GF-D8 (cell line): ENCODE measurements around the gene ATP8A1.
"Not testable (repeated sequence)": the region's sequence is repeated elsewhere in the genome, so short reads cannot be mapped to it uniquely, and the experiment has no call there.

ENCODE experiments used
- DNase-seq: peaks from one replicate; lab custom pipeline; 2025; lab: John Stamatoyannopoulos, UW

Gene ATP8A1

GRCh38 chr4:42501624-42502401 is 155.1 kb downstream of the ATP8A1 start:
- no peak for DNase-seq

DNA sequence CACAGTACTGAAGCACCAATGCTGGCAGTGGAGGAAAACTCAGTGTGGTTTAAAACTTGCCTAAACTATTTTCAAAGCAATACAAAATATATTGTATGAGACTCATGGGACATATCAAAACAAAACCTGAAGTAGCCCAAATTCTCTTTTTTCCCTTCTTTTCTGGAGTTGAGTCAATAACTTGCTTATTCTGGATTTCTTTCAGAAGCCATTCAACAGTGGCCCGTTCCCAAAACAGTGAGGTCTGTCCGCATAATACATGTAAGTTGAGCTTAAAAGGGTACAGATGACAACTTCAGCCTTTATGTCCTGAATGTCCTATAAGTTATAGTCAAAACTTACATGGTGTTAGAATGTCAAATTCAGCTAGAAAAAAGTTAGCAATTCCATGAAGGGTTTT is 158.9 kb downstream of the ATP8A1 start:
- DNase-seq = no peak

DNA sequence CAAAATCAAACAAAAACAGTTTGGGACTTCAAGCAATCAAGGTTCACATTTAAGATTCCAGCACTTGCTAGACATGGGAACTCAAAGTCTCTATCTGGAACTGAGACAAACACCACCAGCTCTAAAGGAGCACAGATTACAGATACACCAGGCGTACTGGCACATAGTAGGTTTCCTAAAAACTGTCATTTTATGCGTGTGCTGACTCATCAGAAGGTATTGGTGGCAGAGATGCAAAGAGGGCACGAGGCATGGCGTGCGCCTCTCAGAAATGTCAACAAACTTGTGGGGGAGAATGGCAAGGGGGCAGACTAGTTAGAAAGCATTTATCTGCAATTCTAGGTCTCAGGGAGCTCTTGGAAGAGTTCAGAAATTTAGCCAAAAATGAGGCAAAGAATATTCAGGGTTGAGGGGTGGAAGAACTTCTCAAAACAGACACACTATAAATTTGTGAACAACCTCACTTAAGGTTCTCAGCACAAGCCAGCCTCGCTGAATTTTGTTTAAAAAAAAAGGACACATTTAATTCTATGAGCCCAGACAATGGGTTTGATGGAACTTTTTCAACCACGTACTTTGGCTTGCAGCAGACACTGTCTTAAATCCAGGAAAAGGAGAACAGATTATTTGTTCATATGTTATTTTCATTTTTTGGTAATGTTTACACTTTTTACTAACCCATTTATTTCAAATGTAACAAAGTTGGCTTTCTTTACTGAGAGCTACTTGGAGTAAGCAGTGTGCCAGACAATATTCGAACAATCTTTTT is 159.6 kb downstream of the ATP8A1 start:
- no peak for DNase-seq

- DNase-seq = no peak
These were observed 163.9 kb downstream of the ATP8A1 start for GRCh38 chr4:42492962-42493361.

- no peak for DNase-seq
These were observed 166.9 kb downstream of the ATP8A1 start for GRCh38 chr4:42490015-42490414.

- no peak for DNase-seq
These were observed 167.8 kb downstream of the ATP8A1 start for GRCh38 chr4:42489095-42489494.

DNA sequence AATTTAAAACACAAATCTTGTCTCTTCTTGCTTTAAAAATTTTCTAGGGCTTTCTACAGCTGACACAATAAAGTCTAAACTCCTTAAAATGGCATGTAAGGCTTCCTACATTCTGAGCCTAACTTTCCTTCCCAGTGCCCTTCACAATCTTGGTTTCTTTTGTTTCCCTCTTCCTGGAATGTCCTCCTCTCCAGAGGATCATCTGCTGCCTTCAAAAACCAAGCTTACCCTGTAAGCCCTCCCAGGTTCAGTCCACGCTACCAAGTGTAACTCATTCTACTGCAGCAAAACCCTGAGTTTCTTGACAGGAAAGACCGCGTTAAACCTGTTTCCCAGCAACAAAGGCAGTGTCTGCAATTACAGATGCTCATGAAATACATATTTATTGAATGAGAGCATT is 168.4 kb downstream of the ATP8A1 start:
- no peak for DNase-seq

DNA sequence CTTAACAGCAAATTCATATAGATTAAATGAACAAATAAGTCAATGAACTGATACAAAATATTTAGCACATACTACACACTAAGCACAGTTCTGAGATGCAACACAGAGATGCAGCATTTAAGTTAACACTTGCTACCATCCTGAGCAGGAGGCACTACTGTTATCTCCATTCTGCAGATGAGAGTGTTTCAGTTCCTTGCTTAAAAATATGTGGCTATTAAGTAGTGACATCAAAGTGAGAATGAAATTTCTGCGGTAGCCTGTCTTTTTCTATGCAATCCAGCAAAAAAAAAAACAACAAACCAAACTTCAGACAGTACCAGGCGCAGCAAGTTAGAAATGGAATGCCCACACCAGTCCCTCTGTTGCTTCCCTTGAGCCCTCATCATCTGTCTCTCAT is 168.8 kb downstream of the ATP8A1 start:
- no peak for DNase-seq

GRCh38 chr4:42487230-42487629 is 169.7 kb downstream of the ATP8A1 start:
- DNase-seq = no peak

DNA sequence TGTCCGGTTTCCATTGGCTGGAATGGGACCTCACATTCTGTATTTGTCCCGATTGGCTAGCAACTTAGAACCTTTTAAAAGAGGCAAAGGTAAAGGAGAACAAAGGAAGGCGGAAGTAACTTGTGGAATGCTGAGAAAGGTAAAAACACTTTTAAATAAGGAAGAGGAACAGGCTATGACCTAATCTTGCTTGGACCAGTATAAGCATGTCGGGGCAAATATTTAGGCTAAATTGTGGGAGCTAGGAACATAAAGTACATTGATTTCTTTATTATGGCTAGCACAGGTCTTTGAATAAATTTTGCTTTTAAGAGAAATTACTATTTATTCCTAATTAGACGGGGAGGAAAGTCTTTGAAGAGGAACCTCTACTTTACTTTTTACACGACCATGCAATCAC is 170.7 kb downstream of the ATP8A1 start:
- DNase-seq = not testable (repeated sequence)

- no peak for DNase-seq
These were observed 172.3 kb downstream of the ATP8A1 start for GRCh38 chr4:42484630-42485029.

GRCh38 chr4:42483426-42484379 is 173.2 kb downstream of the ATP8A1 start:
- no peak for DNase-seq

DNA sequence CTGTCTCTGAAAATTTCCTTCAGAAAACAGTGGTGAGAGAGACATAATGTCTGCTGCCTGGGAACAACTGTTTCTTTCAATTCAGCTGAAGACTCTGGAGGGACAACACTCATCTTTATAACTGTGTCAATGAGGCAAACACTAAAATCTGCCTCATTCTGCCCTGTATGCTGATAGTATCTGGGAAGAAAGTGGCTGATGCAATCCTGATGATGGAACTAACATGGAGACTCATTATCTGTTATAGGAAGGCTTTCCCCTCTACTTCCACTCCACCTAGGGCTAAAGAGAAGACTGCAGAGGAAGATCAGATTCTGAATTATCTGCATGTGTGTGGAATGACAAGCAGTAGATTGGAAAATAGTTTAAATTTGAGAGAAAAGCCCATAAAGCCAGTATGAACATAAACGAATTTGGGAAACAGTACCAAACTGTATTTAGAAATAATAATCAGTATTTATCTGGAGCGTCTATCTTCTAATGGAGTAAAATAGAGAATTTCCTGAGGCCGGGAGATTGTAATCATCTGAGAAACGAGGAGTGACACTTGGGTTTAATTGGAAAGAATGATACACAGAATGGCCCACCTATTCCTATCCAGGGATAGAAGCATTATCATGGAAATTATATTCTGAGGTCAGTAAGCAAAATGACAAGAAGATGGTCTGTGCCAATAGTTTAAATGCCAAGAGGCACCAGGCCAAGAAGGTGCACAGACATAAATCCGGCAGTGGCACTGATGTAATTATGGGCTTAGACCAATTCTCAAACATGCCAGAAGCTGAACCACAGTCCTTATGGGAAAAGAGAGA is 174.2 kb downstream of the ATP8A1 start:
- no peak for DNase-seq

DNA sequence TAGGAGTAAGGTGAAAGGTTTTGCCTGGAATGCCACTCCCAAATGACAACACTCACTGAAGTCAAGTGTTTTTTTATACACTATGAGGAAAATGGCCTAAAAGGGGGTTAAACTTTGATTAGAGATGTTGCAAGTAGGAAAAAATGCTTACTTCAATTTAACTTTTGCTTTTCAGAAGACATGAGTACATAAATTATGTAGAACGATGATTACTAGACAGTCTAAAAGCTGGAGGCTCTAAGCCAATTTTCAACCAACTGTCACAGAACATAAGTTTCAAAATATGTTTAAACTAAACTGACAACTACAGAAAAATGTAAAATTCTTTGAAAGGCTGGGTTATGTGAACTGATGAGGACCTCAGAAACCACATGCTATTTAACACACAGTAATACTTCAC is 176.2 kb downstream of the ATP8A1 start:
- DNase-seq = no peak

GRCh38 chr4:42480281-42480680 is 176.6 kb downstream of the ATP8A1 start:
- no peak for DNase-seq

- no peak for DNase-seq
These were observed 178.0 kb downstream of the ATP8A1 start for GRCh38 chr4:42478946-42479345.

DNA sequence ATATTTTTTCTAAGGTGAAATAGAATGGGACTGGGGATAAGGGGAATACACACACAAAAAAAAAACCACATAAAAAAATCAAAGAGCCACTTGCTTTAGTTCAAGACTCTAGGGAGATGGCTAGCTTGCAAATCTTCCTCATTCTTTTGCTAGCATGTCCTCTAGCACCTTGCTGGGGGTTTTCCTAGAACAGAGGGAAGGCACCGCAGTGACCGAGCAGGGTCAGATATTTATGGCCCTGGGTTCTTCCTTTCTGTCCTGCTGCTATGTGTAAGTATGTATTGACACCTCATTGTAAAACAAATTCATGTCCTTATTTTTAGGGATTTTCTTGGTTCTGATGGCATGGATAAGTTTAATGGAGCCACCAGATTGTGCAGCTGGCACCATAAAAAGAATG is 178.4 kb downstream of the ATP8A1 start:
- no peak for DNase-seq

DNA sequence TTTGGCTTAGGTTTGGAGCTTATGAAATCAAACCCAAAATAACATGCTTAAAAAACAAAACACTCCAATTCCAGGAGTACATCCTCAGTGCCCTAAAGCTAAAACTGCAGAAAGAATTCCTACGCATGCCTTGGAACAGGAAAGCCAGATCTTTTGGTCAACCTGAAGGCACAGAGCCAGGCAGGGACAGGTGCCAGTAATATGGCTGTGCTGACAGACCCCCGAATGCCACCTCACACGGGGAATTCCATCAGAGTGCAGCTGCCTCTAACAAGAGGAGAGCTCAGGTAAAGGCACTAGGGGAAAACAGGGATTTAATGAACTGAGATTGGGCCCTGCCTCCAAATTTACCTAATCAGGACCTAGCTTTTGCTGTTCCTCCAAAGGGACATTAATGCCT is 182.5 kb downstream of the ATP8A1 start:
- DNase-seq = no peak

DNA sequence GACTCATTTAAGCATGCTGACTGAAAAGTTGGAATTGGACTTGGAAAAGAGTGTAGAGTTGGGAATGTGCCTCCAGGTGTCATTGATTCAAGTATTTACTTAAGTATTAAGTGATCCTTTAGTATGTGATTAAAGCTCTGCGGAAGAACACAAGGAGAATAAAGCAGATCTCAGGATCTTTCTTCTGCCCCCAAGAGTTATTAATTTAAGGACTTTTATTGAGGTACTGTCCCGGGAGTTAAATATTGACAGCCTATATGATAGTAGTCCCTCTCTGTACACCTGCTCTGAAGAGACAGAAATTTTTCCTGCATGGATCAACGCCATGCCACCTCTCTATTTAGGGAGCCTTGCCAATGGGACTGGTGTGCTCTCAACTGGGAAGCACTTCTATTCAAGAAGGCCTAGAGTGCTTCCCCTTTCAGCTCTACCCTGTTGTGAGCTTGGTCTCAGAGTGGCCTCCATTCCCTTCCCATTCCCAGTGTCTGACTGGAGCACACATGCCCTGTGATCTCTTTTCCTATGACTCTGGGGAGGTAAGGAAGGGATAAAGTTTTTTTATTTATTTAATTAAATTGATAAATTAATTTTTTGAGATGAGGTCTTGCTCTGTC is 183.7 kb downstream of the ATP8A1 start:
- no peak for DNase-seq

GRCh38 chr4:42471896-42472295 is 185.0 kb downstream of the ATP8A1 start:
- no peak for DNase-seq

DNA sequence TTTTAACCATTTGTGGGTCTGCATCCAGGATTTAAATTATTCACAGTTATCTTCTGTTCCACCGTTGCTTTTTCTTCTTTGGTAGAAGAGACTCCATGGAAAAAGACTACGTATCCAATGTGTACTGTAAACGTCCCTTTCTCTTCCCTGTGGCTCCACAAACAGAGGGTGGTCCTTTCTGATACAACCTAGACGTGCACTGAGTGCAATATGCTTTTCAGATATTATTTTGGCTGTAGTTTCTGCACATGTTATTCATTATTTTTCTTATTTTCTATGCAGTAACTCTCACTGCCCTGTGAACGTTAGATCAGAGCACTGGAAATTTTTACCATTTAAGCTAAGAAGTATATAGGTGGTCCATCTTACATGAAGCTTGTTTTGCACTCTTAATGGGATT is 186.9 kb downstream of the ATP8A1 start:
- no peak for DNase-seq
